CD4-positive, alpha-beta T cell treated with Interleukin-4 for 4 hours (primary cell): ENCODE measurements around the gene WNK2.
"Not testable (repeated sequence)": the region's sequence is repeated elsewhere in the genome, so short reads cannot be mapped to it uniquely, and the experiment has no call there.

Source experiments
- DNase-seq: peaks from one replicate; pipeline ENCODE4 v3.0.0-alpha.2; 2020

The WNK2 gene

GRCh38 chr9:93345643-93346230, 161.8 kb downstream of the WNK2 start:
- DNase-seq: no peak

GRCh38 chr9:93346231-93347112, 162.5 kb downstream of the WNK2 start:
- DNase-seq: no peak

DNA sequence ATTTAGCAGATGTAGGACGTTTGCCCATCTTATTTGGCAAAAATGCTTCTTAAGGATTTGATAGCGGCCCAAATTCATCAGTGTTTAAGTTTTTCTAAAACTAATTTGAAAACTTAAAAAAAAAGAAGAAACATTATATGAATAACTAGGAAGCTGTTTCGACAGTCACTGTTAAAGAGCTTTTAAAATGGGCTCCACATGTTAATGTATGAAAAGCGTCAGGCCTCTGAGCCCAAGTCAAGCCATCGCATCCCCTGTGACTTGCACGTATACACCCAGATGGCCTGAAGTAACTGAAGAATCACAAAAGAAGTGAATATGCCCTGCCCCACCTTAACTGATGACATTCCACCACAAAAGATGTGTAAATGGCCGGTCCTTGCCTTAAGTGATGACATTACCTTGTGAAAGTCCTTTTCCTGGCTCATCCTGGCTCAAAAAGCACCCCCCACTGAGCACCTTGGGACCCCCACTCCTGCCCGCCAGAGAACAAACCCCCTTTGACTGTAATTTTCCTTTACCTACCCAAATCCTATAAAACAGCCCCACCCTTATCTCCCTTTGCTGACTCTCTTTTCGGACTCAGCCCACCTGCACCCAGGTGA, 163.5 kb downstream of the WNK2 start:
- not testable (repeated sequence) for DNase-seq

GRCh38 chr9:93353413-93354310, 169.7 kb downstream of the WNK2 start:
- DNase-seq: not testable (repeated sequence)

- DNase-seq: no peak
These were observed 170.5 kb downstream of the WNK2 start for GRCh38 chr9:93354451-93354850.

DNA sequence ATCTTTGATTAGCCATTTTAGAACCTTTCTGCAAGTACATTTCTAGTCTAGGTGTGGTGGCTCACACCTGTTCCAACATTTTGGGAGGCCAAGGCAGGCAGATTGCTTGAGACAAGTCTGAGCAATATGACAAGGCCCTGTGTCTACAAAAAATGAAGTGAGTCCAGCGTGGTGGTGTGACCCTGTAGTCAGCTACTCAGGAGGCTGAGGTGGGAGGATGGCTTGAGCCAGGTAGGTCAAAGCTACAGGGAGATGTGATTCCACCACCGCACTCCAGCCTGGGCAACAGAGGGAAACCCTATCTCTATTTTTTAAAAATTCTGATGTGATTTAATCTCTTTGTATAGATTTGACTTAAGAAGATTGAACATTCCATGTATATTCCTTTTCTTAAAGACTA, 171.9 kb downstream of the WNK2 start:
- DNase-seq: no peak

DNA sequence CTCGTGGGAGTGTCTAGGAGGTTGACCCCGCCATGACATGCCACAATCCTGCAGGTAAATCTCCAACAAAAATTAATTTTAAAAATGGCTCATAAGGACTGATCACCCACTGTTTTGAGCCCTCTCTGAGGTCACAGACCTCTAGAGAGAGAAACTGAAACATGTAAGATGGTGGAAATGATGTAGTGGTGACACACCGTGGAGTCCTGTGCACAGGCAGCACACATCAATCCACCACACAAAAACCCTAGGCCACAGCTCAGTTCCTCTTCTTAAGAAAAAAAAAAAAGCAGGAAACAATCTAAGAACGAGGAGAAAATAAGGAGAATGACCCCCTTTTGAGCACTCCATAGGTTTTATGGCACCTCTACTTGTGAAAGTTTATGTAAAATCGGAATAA, 173.7 kb downstream of the WNK2 start:
- DNase-seq: no peak

GRCh38 chr9:93359907-93360306, 176.0 kb downstream of the WNK2 start:
- DNase-seq: not testable (repeated sequence)

DNA sequence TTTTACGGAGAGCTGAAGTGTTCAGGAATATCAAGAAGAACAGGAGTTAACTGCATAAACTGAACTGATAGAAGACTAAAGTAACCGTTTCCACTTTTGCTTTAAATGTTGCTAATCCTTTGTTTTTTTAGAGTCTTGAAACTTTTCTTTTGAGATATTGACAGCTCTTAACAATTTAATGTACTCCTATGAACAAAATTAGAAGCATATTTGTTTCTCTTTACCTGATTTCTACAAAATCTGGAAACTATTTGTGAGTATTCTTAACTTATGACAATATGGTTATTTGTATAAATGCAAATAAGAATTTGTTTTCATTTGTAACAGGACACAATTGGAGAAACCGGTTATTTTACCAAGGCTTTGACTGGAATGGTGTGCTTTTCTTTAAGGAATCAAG, 178.1 kb downstream of the WNK2 start:
- no peak for DNase-seq

- DNase-seq: no peak
These were observed 180.9 kb downstream of the WNK2 start for GRCh38 chr9:93364734-93365426.

DNA sequence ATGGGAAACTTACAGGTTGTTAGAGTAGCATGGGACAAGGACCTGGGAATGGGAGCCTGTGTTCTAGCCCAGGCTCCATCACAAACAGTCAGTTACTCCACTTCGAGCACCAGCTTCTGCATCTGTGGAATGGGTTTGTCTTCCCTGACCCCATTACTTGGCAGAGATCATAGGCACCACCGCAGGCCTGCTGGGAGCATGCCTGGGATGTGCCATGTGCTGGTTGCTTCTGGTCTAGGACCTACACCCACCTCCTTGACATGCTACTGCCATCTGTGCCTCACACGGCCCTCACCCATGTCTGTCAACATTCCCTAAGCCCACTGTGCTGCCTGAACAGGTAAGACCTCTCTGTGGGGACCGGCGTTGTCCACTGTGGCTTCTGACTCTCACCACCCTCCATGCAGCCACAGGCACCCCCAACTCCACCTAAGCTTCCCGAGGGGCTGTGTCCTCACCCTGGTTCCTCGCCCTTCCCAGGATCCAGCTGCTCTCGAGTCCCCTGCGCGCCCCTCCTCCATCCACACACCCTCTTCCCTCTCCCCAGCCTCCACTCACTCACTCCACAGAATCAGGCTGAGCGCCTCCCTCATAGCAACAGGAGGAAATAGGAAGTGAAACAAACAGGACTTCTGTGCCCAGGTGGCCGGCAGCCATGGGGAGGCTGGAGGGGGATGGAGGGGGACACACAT, 181.6 kb downstream of the WNK2 start:
- DNase-seq: no peak

- DNase-seq: no peak
These were observed 182.1 kb downstream of the WNK2 start for GRCh38 chr9:93366119-93366447.

DNA sequence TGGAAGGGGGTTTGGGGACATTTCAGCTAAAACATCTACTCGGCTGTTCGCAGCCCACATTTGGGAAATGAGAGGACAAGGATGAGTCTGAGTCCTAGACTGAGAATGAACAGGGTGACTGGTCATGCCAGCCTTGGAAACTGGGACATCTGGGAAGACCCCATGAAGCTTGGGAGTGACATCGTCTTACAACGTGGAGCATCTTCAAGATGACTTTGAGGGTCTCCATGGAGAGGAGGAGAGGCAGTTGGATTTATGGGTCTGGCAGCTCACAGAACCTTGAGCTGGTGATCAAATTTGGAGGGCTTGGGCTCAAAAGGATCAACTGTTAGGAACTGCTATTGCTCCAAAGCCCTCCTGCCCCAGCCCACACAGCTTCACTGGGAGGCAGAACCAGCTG, 182.5 kb downstream of the WNK2 start:
- DNase-seq: not testable (repeated sequence)

- DNase-seq: no peak
These were observed 184.5 kb downstream of the WNK2 start for GRCh38 chr9:93368437-93368836.

DNA sequence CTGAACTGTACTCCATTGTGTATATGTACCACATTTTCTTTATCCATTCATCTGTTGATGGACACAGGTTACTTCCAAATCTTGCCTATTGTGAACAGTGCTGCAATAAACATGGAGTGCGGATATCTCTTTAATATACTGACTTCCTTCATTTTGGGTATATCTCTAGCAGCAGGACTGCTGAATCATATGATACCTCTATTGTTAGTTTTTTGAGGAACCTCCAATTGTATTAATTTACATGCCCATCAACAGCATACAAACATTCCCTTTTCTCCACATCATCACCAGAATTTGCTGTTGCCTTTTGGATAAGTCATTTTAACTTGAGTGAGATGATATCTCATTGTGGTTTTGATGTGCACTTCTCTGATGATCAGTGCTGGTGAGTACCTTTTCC, 185.7 kb downstream of the WNK2 start:
- DNase-seq: no peak
